Measurements from ENCODE around the gene SH3TC1.

Gene SH3TC1

DNA sequence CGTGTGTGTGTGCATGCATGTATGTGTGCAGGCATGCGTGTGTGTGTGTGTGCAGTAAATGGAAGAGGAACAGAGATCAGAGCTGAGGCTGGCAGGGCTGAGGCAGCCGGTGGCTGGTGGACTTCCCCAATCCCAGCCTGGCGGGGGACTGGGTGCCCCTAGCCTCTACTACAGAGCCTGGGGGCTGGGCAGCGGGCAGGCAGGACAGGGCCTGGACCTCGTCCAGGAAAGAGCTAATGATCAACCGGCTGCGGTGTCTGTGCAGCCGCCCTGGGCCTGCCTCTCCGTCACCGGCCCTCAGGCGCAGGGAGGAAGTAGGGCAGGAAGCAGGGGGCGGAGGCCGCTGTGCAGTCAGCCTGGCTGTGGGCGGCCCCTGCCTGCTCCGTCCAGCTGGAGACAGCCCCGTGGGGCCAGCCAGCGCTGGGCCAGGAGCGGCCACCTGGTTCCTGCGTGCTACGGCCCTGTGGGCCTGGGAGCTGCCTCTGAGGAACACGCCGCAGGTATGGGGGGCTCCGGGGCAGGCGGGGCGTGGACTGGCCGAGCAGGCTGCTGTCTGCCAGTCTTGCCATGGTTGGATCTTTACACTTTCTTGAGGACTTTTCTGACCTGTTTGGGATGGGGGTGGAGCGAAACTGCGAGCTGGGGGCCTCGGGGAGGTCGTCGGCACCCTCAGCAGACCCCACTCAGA is at the start of gene SH3TC1:
Gene SH3TC1 (plus strand): TSS at position 385 of the 688 bp plus-strand sequence. CDS start 5,905 bp downstream, outside the sequence.
- DNase-seq: peak; percentile 89

- DNase-seq: no peak
Observed at GRCh38 chr4:8149664-8150063, 49.4 kb upstream of the SH3TC1 start.

GRCh38 chr4:8150152-8151090 is 48.7 kb upstream of the SH3TC1 start:
- DNase-seq: no peak

DNA sequence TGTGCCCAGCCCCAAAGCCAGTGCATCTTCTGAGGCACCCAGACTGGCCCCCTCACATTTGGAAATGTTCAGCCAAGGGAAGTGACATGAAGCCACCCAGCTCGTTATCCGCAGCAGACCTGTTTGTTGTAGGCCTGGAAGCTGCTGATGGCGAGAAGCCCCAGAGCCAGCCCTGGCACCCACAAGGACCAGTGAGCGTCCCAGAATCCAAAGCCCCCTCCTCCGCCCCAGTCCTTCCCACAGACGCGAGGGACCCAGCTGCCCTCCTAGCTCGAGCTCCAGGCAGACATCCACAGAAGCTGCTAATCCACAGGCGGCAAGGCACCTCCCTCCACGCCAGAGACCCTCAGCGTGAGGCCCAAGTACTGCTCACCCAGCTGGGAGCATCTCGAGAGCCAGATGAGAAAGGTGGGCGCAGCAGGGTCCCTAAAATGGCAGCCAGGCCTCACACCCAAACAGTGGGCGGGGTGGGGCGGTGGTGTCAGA is 47.9 kb upstream of the SH3TC1 start:
- DNase-seq: no peak

DNA sequence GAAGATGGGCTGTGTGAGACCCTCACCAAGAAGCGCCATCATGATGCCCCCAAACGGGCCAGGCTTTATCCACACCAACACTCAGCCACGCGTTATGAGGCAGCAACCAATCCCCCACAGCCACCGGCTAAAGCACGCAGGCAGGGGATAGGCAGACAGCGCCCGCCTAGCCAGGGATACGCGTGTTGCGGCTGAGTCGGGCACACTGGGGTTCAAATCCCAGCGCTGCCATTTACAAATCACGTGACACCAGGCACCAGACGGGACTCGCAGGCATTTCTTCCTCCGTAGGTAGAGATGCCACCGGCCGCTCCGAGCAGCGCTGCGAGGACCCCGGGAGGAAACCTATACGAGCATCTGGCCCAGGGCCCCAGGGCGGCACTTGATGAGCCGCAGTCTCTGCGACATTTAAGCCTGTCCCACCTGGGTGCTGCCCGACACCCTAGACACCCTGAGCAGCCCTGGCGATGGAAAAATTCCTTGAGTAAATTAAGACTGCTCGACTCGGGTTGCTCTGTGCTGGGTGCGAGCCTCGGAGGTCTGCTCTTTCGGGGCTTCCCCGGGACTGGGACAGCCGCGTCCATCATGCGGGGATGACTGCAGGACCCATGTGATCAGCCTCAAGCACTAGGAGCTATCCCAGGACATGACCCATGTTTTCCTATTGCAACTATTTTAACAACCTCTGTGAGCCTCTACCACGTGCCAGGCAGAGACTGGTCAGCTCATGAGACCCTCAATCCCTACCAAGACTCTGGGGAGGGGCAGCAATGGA is 46.8 kb upstream of the SH3TC1 start:
- DNase-seq: no peak

DNA sequence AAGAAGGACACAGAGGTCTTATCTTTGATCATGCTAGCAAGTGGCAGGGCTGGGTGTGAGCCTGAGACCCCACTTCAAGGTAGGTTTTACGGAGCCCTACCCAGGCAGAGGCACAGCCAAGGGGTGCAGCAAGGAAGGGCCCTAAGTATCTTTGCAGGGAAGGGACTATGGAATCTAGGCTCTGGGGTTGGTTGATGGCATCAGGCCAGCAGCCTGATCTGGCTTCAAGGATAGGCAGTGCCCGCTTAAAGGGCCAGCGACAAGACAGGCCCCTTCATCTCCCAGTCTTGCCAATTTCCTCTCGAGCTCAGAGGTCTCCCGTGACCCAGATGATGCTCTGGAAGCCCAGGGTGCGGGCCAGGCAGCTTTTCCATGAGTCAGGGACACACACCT is 46.2 kb upstream of the SH3TC1 start:
- DNase-seq: no peak

GRCh38 chr4:8153441-8153840 is 45.6 kb upstream of the SH3TC1 start:
- DNase-seq: no peak

GRCh38 chr4:8155048-8155447 is 44.0 kb upstream of the SH3TC1 start:
- DNase-seq: no peak

DNA sequence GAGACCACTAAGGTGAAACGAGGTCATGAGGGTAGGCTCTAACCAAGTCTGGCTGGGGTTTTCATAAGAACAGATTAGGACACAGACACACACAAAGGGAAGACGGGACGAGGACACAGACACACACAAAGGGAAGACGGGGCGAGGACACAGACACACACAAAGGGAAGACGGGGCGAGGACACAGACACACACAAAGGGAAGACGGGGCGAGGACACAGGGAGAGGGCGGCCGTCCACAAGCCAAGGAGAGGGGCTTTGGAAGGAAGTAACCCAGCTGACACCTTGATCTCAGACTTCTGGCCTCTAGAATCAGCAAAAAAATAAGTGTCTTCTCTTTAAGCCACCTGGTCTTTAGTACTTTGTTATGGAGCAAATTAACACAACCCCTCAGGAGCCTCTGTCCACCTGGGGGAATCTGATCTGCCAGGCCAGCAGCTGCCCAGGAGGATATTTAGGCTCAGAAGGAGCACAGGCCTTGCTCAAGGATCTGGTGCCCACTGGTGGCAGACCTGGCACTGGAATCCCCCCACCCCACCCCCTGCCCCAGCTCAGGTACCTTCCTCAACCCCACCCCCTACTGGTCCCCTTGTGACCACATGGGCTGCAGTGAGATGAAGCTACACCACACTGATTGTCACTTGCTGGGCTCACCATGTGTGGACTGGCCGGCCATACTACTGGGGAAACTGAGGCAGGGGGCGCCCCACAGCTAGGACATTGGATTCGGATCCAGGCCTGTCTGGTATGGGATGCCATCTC is 43.2 kb upstream of the SH3TC1 start:
- DNase-seq: no peak

DNA sequence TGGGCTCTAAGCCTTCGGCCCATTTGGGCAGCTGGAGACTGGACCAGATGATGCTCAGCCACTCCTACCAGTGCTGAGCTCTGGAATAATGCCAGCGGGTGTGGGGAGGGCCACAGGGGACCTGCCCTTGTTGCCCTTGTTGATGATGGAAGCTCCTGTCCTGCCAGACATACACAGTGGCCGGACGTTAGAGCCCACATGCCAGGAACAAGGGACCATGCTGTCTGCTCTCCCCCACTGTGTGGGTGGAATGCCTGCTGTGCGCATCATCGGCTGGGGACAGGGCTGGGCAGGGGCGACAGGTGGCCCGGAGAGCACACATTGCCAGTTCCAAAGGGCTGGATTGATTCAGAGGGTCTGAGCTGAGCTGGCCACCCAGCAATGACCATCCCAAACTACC is 42.5 kb upstream of the SH3TC1 start:
- no peak for DNase-seq

DNA sequence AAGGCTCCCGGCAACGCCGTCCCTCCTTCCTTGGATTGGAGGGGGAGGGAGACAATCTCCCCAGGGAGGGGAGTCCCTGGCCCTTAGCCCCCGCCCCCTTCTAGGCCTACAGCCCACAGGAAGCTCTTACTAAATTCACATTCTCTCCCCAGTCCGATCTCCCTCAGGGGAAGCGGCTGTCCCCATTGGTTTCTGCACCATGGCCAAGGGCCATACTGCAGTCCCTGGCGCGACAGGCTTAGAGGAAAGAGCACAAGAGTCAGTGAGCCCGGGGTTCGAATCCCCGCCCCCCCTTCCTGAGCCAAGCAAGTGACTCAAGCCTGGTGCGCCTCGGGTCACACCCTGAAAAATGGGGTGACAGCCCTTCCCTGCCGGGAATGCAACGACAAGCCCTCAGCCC is 41.6 kb upstream of the SH3TC1 start:
- no peak for DNase-seq

GRCh38 chr4:8157944-8158709 is 41.0 kb upstream of the SH3TC1 start:
- no peak for DNase-seq

- peak; percentile 98 for DNase-seq
Observed at GRCh38 chr4:8158710-8159536, 40.2 kb upstream of the SH3TC1 start, which contains the start of gene ABLIM2. ABLIM2 (minus strand) TSS chr4:8158813; CDS start chr4:8158689, 124 bp downstream.

DNA sequence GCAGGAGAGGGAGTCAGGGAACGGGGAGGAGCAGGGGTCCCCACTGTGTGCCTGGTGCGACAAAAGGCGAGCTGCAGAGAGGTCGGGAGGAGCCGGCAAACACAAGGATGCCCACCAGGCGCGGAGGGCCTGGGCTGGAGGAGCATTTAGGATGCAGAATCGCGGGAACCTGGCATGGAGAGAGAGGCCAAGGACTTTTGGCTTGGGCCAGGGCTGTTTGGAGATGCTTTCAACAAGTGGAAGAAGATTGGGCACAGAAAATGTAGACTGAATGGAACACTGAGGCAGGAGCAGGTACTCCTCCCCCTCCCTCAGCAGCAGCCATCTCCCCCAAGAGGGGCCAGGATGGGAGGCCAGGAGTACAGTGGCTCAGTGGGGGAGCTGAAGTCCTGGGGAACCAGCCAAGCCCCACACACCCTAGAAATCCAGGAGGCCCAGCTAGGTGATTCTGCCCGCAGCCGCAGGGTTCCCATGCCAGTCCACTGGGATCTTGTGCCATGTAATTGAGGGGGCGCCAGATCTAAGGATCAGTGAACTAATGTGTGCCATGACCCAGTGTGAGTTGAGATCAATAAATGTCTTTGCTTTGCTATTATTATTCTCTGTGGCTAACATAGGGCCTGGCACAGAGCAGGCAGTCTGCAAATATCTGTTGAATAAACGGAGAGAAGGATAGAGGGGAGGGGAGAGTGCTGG is 39.4 kb upstream of the SH3TC1 start:
- peak; percentile 61 for DNase-seq

DNA sequence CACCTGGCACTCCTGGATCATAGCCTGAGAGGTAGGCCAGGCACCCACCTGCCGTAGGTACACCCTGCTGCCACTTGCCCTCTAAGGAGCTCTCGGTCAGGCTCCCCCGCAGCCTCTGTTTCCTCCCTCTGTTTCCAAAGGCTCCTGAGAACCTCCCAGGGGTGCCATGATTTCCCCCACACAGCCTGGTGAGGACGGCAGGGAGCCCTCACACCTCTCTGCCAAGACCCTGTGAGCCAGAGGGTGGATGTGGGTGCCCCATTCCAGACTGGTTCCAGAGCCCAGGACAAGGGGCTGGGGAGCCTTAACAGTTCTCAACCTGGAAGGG is 38.9 kb upstream of the SH3TC1 start:
- DNase-seq: no peak

GRCh38 chr4:8160572-8160971 is 38.5 kb upstream of the SH3TC1 start:
- no peak for DNase-seq

GRCh38 chr4:8162625-8163024 is 36.5 kb upstream of the SH3TC1 start:
- no peak for DNase-seq

DNA sequence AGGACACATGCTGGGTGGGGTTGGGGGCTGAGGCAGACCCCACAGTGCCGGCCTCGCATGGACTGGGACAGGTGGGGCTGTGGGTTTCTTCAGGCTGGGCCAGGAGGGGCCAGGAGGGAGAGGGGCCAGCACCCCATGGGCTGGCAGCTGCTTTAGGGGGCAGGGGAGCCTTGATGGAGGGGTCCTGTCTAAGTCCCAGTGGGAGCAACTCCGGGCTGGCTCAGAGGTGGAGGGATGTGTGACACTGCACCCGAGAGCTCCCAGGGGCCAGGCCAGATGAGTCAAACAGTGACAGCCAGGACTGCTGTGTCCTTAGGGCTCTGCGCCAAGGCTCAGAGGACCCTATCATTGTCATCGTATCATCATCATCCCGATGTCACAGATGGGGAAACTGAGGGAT is 36.1 kb upstream of the SH3TC1 start:
- no peak for DNase-seq

GRCh38 chr4:8163436-8164193 is 35.5 kb upstream of the SH3TC1 start:
- DNase-seq: no peak

All from left hindlimb (tissue), 1 donor.